HTR-8/SVneo (cell line): Measurements from ENCODE around the gene HDAC1.
"Not testable (repeated sequence)": the region's sequence is repeated elsewhere in the genome, so short reads cannot be mapped to it uniquely, and the experiment has no call there.

Experiments
- DNase-seq: peaks from one replicate; pipeline ENCODE4 v3.0.0; 2011; ENCODE audit warnings: low spot score, mixed read lengths; ENCODE audit not compliant: insufficient read length
- FAIRE-seq: peaks from 2 replicates; lab custom pipeline; 2011; peaks lifted over from hg19 to GRCh38; lab: Jason Lieb, UNC

The HDAC1 gene

DNA sequence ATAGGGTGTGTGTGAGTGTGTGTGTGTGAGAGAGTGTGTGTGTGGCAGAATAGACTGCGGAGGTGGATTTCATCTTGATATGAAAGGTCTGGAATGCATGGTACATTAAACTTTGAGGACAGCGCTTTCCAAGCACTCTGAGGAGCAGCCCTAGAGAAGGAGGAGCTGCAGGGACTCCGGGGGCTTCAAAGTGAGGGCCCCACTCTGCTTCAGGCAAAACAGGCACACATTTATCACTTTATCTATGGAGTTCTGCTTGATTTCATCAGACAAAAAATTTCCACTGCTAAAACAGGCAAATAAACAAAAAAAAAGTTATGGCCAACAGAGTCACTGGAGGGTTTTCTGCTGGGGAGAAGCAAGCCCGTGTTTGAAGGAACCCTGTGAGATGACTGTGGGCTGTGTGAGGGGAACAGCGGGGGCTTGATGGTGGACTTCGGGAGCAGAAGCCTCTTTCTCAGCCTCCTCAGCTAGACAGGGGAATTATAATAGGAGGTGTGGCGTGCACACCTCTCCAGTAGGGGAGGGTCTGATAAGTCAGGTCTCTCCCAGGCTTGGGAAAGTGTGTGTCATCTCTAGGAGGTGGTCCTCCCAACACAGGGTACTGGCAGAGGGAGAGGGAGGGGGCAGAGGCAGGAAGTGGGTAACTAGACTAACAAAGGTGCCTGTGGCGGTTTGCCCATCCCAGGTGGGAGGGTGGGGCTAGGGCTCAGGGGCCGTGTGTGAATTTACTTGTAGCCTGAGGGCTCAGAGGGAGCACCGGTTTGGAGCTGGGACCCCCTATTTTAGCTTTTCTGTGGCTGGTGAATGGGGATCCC lies 18.3 kb upstream of the HDAC1 start:
- FAIRE-seq = no peak
- DNase-seq = peak; percentile 49

DNA sequence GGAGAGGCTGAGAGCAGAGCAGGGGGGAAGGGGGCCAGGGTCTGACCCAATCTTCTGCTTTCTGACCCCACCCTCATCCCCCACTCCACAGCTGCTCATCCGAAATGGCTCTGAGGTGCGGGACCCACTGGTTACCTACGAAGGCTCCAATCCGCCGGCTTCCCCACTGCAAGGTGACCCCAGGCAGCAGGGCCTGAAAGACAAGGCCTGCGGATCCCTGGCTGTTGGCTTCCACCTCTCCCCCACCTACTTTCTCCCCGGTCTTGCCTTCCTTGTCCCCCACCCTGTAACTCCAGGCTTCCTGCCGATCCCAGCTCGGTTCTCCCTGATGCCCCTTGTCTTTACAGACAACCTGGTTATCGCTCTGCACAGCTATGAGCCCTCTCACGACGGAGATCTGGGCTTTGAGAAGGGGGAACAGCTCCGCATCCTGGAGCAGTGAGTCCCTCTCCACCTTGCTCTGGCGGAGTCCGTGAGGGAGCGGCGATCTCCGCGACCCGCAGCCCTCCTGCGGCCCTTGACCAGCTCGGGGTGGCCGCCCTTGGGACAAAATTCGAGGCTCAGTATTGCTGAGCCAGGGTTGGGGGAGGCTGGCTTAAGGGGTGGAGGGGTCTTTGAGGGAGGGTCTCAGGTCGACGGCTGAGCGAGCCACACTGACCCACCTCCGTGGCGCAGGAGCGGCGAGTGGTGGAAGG lies 17.1 kb upstream of the HDAC1 start:
- DNase-seq (no peak), FAIRE-seq (no peak)

DNA sequence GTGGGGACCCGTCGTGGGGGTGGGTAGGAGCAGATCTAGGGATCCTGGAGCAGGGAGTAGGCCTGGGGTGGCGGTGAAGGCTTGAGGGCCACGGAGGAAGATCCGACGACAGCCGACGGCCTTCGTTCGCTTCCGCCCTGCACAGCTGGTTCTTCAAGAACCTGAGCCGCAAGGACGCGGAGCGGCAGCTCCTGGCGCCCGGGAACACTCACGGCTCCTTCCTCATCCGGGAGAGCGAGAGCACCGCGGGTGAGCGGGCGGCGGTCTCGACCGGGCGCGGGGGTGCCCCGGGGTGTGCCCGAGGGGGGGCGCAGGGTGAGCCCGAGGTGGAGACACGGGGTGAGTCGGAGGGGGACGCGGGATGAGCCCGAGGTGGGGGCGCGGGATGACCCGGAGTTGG lies 16.5 kb upstream of the HDAC1 start:
- no peak for DNase-seq
- no peak for FAIRE-seq

DNA sequence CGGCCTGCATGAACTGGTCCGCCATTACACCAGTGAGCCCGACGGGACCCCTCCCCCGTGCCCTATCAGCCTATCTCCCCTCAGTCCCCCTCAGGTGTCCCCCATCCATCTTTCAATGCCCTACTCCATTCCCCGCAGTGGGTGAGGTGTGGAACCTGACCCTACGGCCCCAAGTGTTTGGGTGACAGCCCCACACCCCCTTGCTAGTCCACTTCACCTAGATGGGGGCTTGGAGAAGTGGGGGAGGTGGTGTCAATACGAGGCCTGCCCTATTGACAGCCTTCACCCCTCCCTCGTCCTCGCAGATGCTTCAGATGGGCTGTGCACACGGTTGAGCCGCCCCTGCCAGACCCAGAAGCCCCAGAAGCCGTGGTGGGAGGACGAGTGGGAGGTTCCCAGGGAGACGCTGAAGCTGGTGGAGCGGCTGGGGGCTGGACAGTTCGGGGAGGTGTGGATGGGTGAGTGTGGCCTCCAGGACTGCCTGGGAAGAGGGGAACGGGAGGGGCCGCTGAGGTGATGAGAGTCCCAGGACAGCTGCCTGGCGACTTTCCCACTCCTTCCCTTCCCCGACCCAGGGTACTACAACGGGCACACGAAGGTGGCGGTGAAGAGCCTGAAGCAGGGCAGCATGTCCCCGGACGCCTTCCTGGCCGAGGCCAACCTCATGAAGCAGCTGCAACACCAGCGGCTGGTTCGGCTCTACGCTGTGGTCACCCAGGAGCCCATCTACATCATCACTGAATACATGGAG lies 15.7 kb upstream of the HDAC1 start:
- FAIRE-seq (no peak), DNase-seq (no peak)

DNA sequence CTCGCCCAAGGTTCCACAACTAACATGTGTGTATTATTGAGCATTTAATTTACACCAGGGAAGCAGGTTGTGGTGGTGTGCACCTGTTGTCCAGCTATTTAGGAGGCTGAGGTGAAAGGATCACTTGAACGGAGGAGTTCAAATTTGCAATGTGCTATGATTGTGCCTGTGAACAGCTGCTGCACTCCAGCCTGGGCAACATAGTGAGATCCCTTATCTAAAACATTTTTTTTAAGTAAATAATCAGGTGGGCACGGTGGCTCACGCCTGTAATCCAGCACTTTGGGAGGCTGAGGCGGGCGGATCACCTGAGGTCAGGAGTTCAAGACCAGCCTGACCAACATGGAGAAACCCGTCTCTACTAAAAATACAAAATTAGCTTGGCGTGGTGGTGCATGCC lies 7.1 kb upstream of the HDAC1 start:
- DNase-seq, FAIRE-seq: not testable (repeated sequence)

DNA sequence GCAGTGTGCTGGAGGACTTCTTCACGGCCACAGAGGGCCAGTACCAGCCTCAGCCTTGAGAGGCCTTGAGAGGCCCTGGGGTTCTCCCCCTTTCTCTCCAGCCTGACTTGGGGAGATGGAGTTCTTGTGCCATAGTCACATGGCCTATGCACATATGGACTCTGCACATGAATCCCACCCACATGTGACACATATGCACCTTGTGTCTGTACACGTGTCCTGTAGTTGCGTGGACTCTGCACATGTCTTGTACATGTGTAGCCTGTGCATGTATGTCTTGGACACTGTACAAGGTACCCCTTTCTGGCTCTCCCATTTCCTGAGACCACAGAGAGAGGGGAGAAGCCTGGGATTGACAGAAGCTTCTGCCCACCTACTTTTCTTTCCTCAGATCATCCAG lies 6.2 kb upstream of the HDAC1 start:
- DNase-seq = no peak
- FAIRE-seq = no peak

DNA sequence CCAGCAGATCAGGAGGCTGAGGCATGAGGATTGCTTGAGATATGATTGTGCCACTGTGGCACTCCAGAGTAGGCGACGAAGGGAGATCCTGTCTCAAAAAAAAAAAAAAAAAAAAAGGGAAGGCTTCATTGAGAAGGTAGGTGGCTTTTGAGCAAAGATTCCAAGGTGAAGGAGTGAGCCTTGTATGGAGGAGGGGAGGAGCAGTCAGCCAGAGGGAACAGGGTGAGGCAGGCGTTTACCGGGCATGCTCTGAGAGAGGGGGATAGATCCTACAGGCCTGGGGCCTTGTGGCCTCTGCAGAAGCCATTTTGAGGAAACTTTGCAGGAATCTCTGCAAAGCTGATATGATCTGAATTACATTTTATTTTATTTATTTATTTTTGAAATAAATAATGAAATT lies 5.1 kb upstream of the HDAC1 start:
- DNase-seq (no peak), FAIRE-seq (no peak)

DNA sequence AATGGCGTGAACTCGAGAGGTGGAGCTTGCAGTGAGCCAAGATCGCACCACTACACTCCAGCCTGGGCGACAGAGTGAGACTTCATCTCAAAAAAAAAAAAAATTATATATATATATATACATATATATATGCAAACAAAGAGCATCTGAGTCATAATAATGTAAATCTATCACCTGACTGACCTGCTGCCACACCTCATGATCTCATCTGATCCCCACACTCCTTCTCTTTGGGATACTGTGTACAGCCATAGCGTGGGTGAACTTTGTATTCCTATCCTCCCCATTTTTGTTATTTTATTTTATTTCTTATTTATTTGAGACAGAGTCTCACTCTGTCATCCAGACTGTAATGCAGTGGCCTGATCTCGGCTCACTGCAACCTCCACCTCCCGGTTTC lies 2.6 kb upstream of the HDAC1 start:
- FAIRE-seq (no peak), DNase-seq (no peak)

DNA sequence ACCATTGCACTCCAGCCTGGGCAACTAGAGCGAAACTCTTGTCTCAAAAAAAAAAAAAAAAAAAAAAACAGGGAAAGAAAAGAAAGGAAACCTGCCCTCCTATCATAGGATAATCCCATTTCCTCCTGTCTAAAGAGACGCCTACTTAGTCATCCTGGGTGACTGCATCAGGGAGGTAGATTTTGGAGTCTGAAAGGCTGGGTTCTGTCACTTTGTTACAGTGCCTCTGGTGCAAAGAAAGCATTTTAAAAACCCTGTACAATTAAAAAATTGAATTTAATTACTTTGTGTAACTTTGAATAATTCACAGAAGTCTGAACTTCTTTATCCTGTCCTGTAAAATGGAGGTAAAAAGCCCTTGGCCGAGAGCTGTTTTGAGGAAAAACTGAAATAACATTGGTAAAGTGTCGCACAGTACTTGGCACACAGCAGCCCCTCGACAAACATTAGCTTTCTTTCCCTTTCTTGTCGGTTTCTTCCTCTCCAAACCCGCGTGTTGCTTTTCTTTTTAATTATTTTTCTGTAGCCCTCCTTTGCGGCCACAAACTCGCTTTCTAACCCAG lies 657 bp upstream of the HDAC1 start:
- DNase-seq = peak; percentile 44
- FAIRE-seq = no peak

DNA sequence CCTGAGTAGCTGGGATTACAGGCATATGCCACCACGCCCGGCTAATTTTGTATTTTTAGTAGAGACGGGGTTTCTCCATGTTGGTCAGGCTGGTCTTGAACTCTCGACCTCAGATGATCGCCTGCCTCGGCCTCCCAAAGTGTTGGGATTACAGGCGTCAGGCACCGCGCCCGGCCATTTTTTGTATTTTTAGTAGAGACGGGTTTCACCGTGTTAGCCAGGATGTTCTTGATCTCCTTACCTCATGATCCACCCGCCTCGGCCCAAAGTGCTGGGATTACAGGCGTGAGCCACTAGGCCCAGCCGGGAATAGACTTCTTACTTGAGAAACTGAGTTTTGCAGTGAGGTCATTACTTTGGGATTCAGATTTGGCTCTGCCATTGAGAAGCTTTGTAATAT lies 6.3 kb downstream of the HDAC1 start:
- not testable (repeated sequence) for FAIRE-seq, DNase-seq

DNA sequence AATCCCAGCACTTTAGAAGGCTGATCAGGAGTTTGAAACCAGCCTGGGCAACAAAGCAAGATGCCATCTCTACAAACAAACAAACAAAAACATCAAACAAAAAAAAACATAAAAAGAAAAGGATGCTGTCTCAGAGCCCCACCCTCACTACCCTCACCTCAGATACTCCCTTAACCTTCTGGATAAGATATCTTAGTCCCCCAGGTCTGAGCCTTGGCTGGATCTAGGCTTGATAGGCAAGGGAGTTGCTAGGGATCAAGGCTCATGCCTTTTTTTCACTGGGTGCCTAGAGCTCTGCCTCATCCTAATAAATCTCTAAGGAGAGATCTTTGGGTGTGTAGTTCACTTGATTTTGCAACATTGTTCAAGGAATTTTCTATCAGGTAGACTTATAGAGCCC lies 7.4 kb downstream of the HDAC1 start:
- DNase-seq = no peak
- FAIRE-seq = no peak

DNA sequence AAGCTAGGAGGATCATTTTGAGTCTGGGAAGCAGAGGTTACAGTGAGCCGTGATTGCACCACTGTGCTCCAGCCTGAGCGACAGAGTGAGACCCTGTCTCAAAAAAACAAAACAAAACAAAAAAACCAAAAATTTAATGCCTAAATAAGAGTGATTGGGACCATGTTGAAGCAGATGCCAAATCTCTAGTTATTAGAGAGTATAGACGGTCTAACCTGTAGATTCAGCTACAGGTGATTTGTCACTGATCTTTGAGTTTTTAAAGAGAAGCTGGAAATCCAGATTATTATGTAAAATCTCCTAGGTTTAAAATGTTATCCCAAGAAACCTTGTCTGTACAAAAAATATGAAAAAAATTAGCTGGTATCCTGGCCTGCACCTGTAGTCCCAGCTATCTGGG lies 11.5 kb downstream of the HDAC1 start:
- FAIRE-seq (no peak), DNase-seq (no peak)

DNA sequence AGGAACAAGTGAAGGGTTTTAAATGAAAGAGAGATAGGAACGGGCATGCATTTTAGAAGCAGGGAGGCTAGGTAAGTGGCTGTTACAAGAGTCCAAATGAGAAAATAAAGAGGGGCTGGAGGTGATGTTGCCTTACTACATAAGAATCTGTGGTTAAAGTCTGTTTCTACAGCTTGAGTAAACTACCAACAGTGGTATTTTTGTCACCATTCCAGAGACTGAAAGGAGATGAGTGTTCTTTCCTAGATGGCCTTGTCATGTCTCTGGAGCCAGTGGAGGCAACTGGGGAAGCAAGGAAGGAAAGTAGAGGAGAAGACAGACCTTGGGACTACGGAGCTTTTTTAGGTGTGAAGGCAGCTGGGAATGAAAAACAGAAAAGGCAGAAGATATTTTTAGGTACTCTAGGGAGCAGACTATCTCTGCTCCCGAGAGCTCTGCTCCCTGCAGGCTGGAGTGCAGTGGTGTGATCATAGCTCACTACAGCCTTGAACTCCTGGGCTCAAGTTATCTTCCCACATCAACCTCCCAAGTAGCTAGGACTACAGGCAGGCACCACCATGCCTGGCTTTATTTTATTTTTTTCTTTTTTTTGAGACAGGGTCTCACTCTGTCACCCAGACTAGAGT lies 12.2 kb downstream of the HDAC1 start:
- DNase-seq = no peak
- FAIRE-seq = no peak

DNA sequence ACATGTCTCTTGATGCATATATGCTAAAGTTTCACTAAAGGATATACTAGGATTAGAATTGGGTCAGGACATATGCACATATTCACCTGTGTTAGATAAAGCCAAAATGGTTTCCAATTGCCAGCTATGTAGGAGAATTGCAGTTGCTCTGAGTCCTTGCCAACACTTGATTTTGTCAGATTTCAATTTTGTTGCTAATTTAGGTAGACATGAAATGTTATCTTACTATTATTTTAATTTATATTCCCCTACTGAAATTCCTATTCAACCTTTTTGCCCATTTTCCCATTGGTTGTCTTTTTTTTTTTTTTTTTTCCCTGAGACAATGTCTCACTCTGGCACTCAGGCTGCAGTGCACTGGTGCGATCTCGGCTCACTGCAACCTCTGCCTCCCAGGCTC lies 13.4 kb downstream of the HDAC1 start:
- DNase-seq (no peak), FAIRE-seq (no peak)

DNA sequence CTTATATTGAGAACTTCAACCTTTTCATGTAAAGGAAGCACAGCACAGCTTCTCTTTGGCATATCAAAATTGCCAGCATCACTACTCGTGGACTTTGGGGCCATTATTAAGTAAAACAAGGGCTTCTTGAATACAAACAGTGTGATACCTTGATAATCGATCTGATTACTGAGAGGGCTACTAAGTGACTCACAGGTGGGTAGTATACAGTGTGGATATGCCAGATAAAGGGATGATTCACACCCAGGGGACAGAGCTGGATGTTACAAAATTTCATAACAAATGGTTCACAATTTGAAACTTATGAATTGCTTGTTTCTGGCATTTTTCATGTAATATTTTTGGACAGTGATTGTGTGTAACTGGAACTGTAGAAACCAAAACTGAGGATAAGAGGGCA lies 15.4 kb downstream of the HDAC1 start:
- DNase-seq = no peak
- FAIRE-seq = no peak

DNA sequence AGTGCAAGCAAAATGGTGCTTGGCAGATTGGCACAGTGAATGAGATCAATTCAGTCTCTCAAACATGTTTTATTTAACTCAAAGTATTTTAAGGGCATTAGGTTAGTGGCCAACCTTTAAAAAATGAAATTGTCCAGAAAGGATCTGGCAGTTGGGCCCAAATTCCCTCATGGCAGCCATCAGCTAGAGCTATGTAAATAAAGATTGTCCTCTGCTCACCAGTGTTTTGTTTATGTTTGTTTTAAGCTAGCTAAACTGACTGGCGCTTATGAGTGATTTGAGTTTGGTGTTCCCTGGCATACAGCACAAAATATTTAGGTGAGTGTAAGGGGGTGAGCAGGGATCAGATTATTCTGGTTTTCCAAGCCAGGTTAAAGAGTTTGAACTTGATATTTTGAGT lies 18.1 kb downstream of the HDAC1 start:
- no peak for FAIRE-seq

DNA sequence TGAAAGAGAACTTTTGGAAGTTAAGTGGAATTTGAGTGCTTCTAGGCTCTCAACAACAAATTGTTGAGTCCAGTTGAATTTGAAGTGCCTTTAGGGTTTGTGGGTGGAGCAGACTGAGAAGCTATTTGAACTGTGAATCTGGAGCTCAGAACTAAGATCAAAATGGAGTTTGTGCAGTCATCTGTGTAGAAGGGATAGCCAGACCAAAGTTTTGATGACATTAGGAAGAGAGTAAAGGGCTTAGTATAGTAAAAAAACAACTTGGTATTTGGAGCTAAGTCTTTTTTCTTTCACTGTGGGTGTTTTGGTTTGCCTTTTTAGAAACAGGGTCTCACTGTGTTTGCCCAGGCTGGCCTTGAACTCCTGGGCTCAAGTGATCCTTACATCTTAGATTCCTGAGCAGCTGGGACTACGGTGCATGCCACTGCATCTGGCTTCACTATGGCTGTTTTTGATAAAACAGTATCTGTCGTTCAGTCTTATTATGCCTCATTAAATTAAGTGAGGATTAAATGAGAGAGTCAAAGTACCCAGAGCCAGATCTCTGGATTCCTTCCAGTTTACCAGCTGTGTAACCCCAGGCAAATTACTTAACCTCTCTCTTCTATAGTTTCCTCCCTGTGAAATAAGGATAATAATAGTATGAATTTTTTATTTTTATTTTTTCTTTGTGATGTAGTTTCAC lies 20.0 kb downstream of the HDAC1 start:
- FAIRE-seq (no peak), DNase-seq (no peak)

More for the DNA sequence above, 18.1 kb downstream of the HDAC1 start:
- no peak for DNase-seq

DNA sequence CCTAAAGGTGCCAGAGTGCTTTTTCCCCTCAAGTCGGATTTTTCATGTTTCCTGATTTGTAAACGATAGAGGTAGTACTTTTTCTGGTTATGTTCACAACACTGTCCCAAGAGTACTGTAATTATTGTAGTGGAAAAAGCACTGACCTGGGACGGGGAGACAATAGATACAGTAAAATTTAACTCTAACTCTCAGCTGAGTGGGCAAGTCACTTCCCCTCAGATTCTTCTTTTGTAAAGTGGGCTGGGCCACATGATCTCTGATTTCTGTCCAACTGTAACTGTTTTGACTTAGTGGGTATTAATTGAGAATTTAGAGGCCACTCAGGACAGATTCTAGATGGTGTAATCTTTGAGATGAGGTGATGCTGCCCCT lies 25.0 kb downstream of the HDAC1 start:
- DNase-seq = no peak
- FAIRE-seq = no peak

DNA sequence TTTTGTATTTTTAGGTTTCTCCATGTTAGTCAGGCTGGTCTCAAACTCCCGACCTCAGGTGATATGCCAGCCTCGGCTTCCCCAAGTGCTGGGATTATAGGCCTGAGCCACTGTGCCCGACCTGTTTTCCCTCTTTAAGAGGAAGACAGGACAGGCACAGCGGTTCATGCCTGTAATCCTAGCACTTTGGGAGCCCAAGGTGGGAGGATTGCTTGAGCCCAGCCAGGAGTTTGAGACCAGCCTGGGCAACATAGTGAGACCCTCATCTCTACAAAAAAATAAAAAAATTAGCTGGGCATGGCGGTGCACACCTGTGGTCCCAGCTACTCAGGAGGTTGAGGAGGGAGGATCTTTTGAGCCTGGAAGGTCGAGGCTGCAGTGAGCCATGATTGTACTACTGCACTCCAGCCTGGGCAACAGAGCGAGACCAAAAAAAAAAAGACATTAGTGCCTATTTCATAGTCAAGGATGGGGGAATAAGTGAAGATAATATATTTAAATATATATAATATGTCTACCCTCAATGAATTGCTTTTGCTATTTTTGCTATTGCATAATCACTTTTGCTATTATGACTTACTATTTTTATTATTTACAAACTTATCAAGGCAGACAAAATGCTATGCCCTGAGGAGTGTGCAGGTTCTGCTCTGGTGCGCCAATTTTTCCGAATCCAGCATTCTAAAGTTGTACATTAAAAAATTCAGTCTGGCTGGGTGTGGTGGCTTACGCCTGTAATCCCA lies 26.4 kb downstream of the HDAC1 start:
- FAIRE-seq (no peak), DNase-seq (no peak)
